GM21447 (cell line): ENCODE data around the gene SLC35F3.
A peak's percentile ranks its signal among the peaks of the same experiment; 100 is the strongest.
"Not testable (repeated sequence)": the region's sequence is repeated elsewhere in the genome, so short reads cannot be mapped to it uniquely, and the experiment has no call there.

Source experiments
- ATAC-seq: cut with Tn5 transposase; IDR thresholded peaks from one replicate; pipeline ENCODE4 v1.9.1; 2021; ENCODE audit not compliant: unreplicated experiment

The SLC35F3 gene

DNA sequence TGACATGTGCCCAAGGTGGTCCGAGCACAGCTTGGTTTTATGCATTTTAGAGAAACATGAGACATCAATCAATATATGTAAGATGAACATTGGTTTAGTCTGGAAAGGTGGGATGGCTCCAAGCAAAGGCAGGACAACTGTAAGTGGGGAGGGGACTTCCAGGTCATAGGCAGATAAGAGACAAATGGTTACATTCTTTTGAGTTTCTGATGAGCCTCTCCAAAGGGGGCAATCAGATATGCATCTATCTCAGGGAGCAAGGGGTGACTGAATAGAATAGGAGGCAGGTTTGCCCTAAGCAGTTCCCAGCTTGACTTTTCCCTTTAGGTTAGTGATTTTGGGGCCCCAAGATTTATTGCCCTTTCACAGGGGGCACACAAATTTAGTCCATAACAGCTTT, 374.5 kb downstream of the SLC35F3 start:
- ATAC-seq: no peak

GRCh38 chr1:234280500-234280899, 376.0 kb downstream of the SLC35F3 start:
- ATAC-seq: no peak

- no peak for ATAC-seq
These were observed 377.5 kb downstream of the SLC35F3 start for GRCh38 chr1:234281826-234282489.

DNA sequence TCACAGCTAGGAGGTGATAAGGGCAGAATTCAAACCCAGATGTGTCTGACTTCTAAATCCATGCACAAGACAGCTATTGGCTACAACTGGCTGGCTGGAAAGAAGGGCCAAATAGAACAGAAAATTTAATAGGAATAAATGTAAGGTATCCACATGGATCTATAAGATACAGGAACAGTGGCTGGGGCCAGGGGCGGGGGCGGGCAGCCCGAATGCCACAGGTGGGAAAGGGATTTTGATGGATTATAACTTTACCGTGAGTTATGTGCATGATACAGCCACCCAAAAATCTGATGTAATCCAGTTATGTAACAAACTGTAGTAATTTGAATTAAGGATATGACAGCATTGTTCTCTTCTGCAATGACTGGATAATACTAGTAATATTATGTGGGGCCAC, 381.7 kb downstream of the SLC35F3 start:
- ATAC-seq: no peak

- no peak for ATAC-seq
These were observed 384.5 kb downstream of the SLC35F3 start for GRCh38 chr1:234288946-234289345.

- no peak for ATAC-seq
These were observed 385.2 kb downstream of the SLC35F3 start for GRCh38 chr1:234289538-234290305.

- ATAC-seq: no peak
These were observed 387.5 kb downstream of the SLC35F3 start for GRCh38 chr1:234292011-234292410.

GRCh38 chr1:234292548-234292947, 388.1 kb downstream of the SLC35F3 start:
- no peak for ATAC-seq

DNA sequence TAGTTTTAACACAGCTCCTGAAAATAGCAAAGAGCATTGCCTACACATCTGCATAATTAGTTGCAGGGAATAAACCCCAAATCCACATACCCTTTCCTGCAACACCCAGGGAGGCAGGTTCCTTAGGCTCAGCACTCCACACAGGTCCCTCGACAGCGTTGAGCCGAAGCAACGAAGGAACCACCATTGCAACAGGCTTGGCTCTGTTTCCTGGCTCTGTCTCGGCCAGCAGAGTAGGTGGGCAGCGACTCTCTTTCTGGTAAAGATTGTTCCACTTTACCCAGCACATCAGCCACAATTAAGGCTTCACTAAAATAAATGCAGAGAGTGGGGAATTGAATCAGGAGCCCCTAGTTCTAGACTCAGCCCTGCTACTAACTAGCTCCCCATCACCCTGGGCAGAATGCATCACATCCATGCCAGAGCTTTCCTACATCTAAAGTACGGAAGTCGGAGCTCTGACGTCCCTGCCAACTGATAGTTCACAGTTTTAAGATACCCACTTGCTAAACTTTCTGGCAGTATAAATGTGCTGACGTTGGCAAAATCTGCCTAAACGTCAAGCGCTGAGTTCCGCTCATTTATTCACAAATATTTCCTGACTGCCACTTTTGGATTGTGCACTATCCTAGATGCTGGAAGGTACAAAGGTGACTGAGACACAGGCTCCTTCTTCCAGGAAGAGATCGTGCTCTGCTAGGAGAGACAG, 389.8 kb downstream of the SLC35F3 start:
- ATAC-seq: no peak

DNA sequence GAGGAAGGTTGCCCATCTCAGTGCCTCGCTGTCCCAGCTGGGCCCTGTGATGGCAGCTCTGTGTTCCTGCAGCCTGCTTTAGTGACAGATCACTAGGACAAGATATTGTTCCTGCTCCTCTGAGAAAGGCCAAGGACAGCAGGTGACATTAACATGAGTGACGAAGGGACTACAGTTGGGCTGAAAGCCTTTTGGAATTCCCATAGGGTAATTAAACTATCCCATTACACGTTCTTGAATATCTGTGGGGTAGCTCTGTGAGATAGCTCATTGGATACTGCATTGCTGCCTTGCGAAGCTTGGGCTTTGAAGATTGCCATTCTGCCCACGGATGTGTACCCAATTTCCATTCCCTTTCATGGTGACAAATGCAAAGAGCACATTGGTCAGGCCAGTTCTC, 390.6 kb downstream of the SLC35F3 start:
- ATAC-seq: no peak

GRCh38 chr1:234295626-234296025, 391.1 kb downstream of the SLC35F3 start:
- ATAC-seq: no peak

DNA sequence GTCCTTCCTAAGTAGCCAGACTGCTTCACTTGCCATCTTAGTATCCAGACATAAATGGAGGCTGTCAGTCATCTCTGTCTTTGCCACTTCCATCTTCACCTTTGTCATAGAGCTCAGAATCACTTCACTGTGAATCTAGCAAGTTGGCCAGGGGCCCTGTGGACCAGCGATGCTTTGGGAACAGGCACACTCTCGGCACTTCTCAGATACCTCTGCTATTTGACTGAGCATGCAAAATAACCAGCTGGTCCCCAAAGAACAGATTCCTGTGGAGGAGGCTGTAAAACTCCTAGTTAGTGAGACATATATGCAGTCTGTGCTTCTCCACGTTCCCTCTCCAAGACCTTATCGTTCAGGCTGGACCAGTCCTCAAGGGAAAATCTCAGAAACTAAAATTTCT, 392.0 kb downstream of the SLC35F3 start:
- ATAC-seq: no peak

GRCh38 chr1:234297668-234298067, 393.2 kb downstream of the SLC35F3 start:
- no peak for ATAC-seq

GRCh38 chr1:234300096-234300495, 395.6 kb downstream of the SLC35F3 start:
- no peak for ATAC-seq

- not testable (repeated sequence) for ATAC-seq
These were observed 397.2 kb downstream of the SLC35F3 start for GRCh38 chr1:234301663-234302062.

DNA sequence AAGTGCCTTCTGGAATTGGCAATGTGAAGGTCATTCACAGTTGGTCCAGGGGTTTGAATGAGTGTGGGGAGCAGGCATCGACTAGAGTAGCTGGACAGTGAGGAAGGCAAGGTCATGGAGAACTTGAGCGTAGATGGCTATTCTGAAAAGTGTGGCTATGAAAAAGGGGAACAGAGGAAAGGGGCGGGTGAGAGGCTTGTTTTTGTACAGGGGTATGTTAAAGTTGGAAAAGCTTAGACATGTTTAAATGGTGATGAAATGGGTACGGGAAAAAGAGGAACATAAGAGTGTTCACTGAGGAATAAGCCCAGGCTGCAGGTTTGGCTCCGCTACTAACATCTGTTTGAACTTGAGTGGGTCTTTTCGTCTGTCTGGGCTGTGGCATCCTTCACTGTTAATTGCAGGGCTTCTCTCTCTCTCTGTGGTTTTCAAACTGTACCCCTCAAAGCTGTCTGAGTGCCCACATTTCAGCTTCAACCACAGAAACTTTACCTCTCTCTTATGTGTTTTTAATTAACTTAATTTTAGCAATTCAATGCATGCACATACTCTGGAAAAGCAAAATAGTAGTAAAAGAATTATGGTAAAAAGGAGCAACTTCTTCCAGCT, 398.0 kb downstream of the SLC35F3 start:
- ATAC-seq: no peak

- no peak for ATAC-seq
These were observed 398.8 kb downstream of the SLC35F3 start for GRCh38 chr1:234303231-234303630.

DNA sequence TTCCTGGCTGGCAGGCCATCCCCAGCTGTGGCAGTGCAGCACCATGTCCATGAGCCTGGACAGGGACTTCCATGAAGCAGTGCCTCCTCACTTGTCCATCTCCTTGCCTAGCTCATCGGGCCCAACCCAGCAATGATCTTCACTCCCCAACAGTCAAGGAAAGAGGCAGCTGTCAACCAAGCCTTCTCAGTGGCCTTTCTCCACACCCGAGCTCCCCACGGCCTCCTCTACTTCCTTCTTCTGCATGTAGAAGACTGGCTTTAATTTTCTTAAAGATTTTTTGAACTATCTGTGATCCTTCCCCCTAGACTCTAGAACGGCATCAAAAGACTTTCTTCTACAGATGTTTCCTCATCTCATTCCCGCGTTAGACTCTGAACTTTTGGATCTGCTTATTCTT, 403.2 kb downstream of the SLC35F3 start:
- ATAC-seq: no peak

DNA sequence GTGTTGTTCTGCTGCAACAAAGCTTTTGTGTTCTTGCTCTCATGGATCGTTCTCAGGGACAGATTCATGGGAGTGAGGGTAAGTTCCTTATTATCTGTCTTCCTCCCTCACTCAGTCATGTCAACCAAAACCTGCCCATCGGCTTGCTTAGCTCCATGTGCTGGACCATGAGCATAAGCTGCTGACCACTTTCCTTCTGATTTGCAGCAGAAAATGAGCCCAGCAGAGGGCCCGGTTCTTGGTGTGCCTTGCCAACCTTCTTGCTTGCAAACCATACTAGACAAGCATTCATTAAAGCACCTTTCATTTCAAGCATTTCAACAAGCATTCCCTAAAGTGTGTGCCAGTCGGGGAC, 404.7 kb downstream of the SLC35F3 start:
- no peak for ATAC-seq

DNA sequence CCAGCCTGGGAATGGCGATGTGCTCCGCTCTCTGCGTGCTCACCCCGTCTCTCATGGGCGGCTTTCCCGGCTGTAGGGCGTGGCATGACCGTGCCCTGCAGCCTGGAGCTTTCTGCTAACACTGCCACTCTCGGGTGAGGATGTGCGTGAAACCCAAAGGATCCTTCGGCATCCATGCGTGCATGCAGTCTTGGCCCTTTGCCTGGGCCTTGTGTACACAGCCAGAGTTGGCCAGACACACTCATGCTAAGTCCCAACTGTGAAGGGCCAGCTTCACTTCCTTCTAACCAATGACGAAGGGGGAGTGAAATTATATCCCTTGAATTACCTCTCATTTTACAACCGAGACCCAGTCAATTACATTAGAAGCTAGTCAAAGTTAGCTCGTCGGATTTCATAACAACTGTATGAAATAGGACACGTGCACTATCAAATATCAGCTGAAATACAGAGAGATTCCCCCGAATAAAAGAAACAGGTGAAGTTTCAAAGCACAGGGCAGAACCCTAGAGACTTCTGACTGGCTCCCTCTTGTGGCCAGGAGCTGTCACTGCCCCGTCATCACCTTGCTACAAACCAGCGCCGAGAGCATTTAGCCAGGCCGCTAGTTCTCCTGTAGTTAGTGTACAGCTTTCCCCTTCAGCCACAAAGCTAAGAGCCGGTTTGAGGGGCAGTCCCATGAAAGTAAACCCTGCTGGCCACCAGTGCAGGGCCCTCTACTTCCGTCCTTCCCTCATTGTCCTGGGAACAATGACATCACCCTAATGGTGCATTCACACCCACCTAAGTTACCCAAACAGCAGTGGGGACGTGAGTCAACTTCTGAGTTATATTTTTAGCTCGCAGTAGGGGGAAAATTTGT, 405.4 kb downstream of the SLC35F3 start:
- ATAC-seq: peak; percentile 85

- no peak for ATAC-seq
These were observed 406.0 kb downstream of the SLC35F3 start for GRCh38 chr1:234310460-234310817.
